Superior temporal gyrus (tissue), 1 donor: ENCODE results near the gene ASPN.

ENCODE experiments used
- DNase-seq: peaks from one replicate; pipeline ENCODE4 v3.0.0-alpha.2; 2016; ENCODE audit errors: extremely low spot score

ASPN gene

DNA sequence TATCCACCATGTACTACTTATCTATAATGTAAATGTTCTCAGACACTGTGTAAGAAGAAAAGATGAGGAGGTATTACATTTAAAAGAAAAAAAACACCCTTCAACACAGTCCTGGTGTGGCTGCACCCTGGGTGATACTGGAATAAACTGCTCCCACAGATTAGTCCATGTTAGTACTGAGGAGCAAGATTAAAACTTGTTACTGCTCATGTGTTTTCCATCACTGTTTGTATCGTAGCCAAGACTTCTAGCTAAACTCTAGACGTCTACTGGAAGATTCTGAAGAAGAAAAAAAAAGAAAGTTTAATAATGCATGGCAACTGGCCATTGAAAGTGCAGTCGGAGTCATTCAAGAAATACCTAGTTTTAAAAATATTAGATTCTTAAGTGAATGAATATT, at the start of gene ASPN:
TSS of gene ASPN (minus strand) at position 178 of the 400 bp plus-strand sequence.
- no peak for DNase-seq

- DNase-seq, result no peak
These were observed 48.6 kb upstream of the ASPN start for GRCh38 chr9:92530893-92531292.

GRCh38 chr9:92529124-92529523, 46.8 kb upstream of the ASPN start:
- no peak for DNase-seq

- no peak for DNase-seq
These were observed 46.2 kb upstream of the ASPN start for GRCh38 chr9:92528522-92528849.

GRCh38 chr9:92527832-92528521, 45.7 kb upstream of the ASPN start:
- no peak for DNase-seq

- DNase-seq, result no peak
These were observed 45.1 kb upstream of the ASPN start for GRCh38 chr9:92527291-92527828.

- DNase-seq, result no peak
These were observed 43.0 kb upstream of the ASPN start for GRCh38 chr9:92525306-92525705.

GRCh38 chr9:92524881-92525280, 42.6 kb upstream of the ASPN start:
- DNase-seq, result no peak

DNA sequence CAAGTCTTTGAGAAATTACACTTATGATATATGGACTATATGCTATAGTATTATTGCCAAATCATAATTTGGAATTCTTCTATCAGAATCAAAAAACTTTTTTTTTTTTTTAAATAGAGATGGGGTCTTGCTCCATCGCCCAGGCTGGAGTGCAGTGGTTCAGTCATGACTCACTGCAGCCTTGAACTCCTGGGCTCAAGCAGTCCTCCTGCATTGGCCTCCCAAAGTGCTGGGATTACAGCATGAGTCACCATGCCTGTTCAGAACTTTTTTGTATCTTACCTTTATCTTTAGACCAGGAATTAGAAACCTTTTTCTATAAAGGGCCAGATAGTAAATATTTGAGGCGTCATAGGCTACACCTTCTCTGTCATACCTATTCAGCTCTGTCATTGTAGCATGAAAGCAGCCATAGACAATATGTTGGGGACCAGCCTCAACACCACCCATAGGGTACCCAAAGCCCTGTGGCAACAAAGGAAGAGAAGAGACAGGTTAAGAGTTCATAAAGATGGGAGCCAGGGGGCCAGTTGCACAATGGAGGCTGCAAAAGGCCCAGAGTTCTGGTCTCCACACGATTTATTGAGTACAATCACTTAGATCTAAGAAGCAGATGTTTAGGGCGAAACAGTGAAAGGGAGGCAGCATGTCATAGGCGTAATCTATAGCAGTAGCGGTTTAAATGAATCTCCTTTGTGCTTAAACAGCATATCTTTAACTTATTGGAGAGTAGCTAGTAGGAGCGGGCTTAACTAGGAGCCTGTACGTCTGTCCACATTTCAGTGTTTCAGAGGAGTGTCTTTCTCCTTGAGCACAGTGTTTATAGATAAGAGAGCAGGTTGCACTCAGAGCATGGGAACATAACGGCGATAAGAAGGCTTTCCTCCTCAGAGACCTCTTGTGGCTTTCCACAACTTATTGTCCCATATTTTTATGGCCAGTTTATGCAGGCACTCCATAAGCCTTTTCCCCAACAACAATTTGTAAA, 41.0 kb upstream of the ASPN start:
- DNase-seq, result no peak

DNA sequence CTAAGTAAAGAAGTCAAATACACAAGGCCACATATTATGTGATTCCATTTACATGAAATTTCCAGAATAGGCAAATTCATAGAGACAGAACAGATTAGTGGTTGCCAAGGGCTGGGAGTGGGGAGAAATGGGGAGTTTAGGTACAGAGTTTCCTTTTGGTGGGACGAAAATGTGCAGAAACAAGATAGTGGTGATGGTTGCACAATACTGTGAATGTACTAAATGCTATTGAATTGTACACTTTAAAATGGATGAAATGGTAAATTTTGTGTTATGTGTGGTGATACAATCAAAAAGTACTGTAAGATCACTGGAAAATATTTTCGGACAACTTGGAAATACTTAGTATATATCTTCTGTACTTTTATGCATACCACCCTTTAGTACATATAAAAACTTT, 38.5 kb upstream of the ASPN start:
- DNase-seq, result no peak

- no peak for DNase-seq
These were observed 35.9 kb upstream of the ASPN start for GRCh38 chr9:92518199-92518598.

- DNase-seq, result no peak
These were observed 34.7 kb upstream of the ASPN start for GRCh38 chr9:92517046-92517445.

GRCh38 chr9:92516521-92516920, 34.2 kb upstream of the ASPN start:
- no peak for DNase-seq

DNA sequence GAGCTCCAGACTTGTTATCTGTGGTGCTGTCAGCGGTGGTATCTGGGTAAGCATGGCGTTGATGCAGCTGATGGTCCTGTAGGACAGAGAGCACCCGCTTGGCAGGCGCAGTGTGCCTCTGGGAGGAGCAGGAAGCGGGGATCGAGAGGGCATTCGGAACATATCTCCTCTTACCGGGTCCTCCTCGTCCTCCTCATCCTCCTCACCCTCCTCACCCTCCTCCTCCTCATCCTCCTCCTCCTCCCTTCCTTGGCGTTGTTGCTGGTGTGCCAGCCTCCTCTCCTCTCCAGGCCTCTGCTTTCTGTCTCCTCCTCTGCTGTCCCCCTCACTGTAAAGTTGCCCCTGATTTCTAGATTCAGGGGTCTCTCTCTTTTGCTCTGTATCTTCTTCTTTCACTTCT, 32.3 kb upstream of the ASPN start:
- no peak for DNase-seq

GRCh38 chr9:92513349-92513748, 31.0 kb upstream of the ASPN start:
- no peak for DNase-seq

GRCh38 chr9:92512622-92513021, 30.3 kb upstream of the ASPN start:
- no peak for DNase-seq

- DNase-seq, result no peak
These were observed 28.4 kb upstream of the ASPN start for GRCh38 chr9:92510747-92511146.

DNA sequence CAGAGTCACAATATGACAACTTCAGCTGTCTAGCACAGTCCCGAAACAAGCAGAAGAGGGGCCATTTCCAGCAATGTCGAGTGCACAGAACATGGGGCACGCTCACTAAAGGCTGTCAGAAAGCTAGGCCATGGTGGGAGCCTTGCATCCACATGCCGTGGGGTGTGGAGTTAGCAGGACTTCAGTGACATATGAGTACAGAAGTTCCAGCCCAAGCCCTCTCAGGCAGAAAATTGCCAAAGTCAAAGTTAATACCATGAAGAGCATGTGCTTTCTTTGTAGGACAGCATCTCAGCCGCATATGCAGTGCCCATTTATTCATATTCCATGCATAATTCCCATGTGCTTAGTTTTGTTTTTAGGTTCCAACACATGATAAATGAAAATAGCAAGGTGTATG, 26.7 kb upstream of the ASPN start:
- DNase-seq, result no peak

- no peak for DNase-seq
These were observed 25.9 kb upstream of the ASPN start for GRCh38 chr9:92508018-92508820.

DNA sequence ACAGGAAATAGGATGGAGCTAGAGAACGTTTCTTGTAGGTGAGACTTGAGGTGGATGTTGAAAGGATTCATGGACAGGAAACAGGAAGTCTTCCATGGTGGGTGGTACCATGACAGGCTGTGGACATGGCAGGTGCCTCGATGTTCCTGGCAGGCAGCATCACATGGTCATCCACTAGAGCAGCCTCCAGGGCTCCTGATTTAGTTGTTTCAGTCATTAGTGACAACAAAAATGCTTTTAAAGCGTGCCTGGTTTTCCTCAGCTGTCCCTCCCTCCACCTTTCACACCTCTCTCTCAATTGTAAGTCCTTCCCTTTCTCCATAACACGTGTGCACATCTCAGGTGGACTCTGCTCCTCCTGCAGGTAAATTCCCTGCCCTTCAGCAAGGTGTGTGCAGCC, 25.2 kb upstream of the ASPN start:
- DNase-seq, result no peak

DNA sequence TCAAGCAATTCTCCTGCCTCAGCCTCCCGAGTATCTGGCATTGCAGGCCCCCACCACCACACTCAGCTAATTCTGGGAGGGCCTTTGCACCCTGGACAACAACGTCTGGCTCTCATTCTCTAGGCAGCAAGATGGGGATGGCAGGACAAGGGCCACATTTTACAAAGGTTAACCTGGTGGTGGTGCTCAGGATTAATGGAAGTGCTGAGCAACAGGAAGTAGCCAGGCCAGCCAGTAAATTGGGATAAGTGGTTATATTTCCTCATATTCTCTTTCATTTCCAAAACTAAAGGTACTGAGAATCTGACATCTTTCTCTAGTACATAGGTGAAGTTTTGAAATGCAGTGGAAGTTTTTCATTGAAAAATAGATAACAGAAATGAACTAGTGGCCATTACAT, 24.7 kb upstream of the ASPN start:
- no peak for DNase-seq
